PC-3 (cell line): ENCODE measurements around the gene CSNK1E.

ENCODE experiments used
- CTCF ChIP-seq: fragments of 300-600 bp; sonication (generic); conservative IDR thresholded peaks from 2 replicates; pipeline ENCODE4 v1.5.1; 2017; ENCODE audit warnings: antibody characterized with exemption, low read depth, mild to moderate bottlenecking, low read length
- EZH2phosphoT487 ChIP-seq: fragments of 300-600 bp; sonication (generic); IDR thresholded peaks from 2 replicates; pipeline ENCODE4 v1.6.1; 2018; ENCODE audit warnings: mild to moderate bottlenecking, antibody characterized with exemption, low read length, borderline replicate concordance

GRCh38 chr22:38257181-38257580 lies 60.1 kb downstream of the CSNK1E start:
- TF ChIP-seq EZH2phosphoT487 (no peak), CTCF (no peak)
